Ecto neural progenitor cell (in vitro differentiated cells): ENCODE results near the gene VMO1.
A peak's percentile ranks its signal among the peaks of the same experiment; 100 is the strongest.
"Not testable (repeated sequence)": the region's sequence is repeated elsewhere in the genome, so short reads cannot be mapped to it uniquely, and the experiment has no call there.

ENCODE experiments used
- DNase-seq: peaks from one replicate; pipeline ENCODE4 v3.0.0-alpha.2; 2018; ENCODE audit warnings: low spot score

The VMO1 gene

GRCh38 chr17:4786106-4786511 lies at the start of gene VMO1:
Gene VMO1 (minus strand): TSS chr17:4786364. CDS start chr17:4786352, 12 bp downstream.
- peak; percentile 69 for DNase-seq

GRCh38 chr17:4834681-4835020 lies 48.5 kb upstream of the VMO1 start:
- no peak for DNase-seq

DNA sequence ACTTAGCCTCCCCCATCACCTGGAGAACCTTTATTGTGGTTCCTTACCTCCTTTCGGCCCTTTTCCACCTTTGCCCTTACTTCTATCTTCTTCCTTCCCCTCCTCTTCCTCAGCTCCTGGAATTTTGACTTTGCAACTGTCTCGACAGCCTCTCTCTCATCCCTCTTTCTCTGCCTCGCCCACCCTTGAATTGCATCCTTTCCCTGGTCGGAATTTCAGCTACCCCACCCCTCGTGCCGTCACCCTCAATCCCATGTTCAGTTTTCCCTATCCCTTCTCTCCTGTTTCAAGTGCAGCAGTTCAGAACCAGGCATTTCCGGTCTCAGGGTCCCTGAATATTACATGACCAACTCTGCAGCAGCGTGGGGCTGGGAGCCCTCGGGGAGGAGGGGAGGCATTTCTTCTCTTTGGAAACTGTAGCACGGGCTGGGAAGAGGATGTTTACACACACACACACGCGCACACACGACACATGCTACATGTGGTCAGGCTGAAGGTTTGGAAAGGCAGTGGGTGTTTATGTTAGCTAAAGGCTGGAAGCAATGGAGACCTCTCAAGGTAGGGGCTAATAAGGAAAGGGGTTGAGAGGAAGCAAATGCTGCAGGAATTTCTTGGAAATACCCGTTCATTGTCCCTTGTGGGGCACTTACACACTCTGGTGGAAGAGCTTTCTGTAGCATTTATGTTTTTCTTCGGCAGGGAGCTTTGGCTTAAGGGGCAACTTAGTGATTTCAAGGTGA lies 47.9 kb upstream of the VMO1 start:
- DNase-seq = no peak

GRCh38 chr17:4833178-4833940 lies 47.2 kb upstream of the VMO1 start, which contains the start of gene MINK1:
Gene MINK1 (plus strand): TSS chr17:4833340. CDS start chr17:4833584, 244 bp downstream.
- peak; percentile 94 for DNase-seq

GRCh38 chr17:4832829-4833177 lies 46.6 kb upstream of the VMO1 start:
- DNase-seq = not testable (repeated sequence)

GRCh38 chr17:4827399-4827798 lies 41.2 kb upstream of the VMO1 start:
- no peak for DNase-seq

DNA sequence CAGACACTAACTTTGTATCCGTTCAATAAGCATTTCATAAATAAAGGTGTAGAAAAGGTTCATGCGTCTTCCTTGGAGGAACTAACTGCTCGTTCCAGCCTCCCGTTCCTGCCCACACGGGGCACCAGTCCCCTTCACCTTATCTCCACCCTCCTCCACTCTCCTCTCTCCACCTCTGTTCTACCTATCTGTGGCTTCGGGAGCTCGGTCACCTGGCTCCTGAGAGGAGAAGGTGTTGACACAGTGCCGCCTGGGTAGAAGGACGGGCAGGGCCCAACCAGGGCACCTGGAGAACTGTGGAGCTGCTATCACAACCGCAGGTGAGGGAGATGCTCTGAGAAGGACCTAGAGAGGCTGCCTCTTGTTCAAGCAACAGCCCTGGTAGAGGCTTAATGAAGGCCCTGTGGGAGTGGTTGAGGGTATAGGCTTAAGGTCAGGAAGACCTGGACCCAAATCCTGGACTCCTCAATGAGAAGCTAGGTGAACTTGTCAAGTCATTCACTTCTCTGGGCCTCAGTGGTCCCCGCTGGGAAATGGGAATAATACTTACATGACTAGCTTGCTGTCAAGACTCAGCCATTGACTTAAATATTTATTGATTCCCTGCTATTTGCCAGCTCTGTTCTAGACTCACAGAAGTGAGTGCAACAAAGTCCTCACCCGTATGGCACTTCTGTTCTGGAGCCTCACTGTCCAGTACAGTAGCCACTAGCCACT lies 37.4 kb upstream of the VMO1 start:
- DNase-seq = no peak

DNA sequence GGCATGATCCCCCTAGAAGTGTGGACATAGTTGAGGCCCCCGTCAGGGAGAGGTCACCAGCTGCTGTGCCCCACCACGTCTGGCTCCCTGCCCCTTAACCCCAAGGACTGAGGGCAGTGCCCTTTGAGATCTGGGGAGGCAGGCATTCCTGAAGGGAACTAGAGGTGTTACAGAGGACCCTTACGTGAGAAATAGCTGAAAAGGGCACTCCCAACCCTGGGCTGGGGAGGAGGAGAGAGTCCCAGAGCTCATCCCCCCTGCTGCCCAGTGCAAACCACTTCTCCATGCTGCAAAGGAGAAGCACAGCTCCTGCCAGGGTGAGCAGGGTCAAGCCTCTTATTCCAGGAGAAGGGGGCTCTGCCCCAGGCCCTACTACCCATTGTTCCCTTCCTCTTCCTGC lies 36.7 kb upstream of the VMO1 start:
- DNase-seq = no peak

GRCh38 chr17:4818276-4818675 lies 32.1 kb upstream of the VMO1 start:
- no peak for DNase-seq

DNA sequence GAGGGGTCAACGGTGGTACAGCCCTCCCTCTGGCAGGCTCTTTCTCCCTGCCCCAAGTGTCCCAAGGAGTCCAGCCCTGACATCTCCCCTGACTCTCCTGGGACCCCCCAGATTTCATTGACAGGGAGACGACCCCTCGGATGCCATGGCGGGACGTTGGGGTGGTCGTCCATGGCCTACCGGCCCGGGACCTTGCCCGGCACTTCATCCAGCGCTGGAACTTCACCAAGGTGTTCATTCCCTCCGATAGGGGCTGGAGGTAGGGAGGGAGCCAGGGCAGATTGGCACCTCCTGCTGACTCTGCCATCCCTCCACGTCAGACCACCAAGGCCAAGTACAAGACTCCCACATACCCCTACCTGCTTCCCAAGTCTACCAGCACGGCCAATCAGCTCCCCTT lies 30.7 kb upstream of the VMO1 start:
- DNase-seq = no peak

DNA sequence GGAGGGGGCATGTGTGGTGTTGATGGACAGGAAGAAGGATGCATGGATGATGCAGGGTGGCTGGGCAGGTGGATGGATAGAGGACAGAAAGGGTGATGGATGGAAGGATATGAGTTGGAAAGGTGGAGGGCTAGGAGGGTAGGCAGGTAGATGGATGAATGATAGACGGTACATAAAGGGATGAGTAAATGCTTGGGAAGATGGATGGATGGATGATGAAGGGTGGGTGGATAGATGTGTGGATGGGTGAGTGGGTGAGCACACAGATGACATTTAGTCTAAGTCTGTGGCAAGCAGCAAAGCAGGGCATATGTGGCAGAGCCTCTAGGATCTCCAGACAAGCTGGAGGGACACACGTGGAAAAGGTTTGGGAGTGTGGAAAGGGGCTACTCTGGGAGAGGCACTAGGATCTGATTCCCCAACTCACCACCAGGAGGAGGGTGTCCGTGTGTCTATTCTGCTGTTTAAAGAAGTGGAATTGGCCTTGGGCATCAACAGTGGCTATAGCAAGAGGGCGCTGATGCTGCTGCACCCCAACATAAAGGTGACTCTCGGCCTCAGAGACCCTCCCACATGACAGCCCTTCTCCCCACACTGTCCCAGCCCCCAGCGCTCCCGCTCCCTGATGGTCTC lies 29.0 kb upstream of the VMO1 start:
- DNase-seq = no peak

DNA sequence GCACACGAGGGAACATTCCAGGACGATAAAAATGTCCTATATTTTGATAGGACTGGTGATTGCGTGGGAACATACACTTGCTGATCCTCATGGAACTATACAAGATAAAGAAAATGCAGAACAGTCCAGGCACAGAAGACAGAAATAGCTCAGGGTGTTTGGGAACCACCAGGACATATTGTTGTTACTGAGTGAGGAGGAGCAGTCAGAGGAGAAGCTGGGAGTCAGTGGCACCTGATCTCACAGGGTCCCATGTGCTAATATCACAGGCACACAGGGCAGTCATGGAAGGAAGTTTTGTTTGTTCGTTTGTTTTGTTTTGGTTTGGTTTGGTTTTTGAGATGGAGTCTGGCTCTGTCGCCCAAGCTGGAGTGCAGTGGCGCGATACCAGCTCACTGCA lies 26.5 kb upstream of the VMO1 start:
- no peak for DNase-seq

DNA sequence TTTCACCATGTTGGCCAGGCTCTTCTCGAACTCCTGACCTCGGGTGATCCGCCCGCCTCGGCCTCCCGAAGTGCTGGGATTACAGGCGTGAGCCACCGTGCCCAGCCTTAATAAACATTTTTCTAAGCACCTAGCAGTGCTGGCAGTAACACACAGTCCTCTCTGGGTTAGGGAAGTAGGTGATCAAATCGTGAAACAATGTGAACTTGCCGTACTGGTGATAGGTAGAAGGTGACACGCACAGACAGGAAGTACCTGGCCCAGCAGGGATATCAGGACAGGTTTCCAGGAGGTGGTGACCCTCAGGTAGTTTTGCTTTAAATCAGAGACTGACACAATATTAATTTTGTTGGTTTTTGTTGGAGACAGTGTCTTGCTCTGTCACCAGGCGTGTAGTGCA lies 25.3 kb upstream of the VMO1 start:
- no peak for DNase-seq

- DNase-seq = peak; percentile 76
Measured at GRCh38 chr17:4810696-4811290, 24.6 kb upstream of the VMO1 start.

GRCh38 chr17:4808378-4808767 lies 22.2 kb upstream of the VMO1 start:
- no peak for DNase-seq

DNA sequence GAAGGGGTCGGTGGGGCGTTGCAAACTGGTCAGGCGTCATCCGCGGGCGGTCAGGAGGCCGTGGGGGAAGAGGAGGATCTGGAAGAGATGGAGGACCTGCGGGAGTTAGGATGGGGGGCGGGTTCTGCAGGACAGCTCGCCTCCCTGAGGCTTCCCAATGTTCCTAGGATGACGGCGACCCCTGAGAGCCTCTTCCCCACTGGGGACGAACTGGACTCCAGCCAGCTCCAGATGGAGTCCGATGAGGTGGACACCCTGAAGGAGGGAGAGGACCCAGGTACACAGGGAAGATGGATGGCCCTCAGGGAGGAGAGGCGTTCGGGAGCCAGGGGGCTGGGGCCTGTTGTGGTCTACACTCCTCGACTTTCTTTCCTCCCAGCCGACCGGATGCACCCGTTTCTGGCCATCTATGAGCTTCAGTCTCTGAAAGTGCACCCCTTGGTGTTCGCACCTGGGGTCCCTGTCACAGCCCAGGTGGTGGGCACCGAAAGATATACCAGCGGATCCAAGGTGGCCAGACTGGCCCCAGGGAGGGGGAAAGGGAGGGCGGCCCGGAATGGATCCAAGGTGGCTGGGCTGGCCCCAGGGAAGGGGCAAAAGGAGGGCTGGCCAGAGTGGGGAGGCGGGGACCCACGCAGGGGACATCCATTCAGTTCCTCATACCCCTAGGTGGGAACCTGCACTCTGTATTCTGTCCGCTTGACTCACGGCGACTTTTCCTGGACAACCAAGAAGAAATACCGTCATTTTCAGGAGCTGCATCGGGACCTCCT lies 21.6 kb upstream of the VMO1 start:
- no peak for DNase-seq

GRCh38 chr17:4806777-4807604 lies 20.8 kb upstream of the VMO1 start, which contains the start of gene PLD2:
Gene PLD2 (plus strand): TSS chr17:4807152. CDS start chr17:4807773, 621 bp downstream.
- peak; percentile 95 for DNase-seq

DNA sequence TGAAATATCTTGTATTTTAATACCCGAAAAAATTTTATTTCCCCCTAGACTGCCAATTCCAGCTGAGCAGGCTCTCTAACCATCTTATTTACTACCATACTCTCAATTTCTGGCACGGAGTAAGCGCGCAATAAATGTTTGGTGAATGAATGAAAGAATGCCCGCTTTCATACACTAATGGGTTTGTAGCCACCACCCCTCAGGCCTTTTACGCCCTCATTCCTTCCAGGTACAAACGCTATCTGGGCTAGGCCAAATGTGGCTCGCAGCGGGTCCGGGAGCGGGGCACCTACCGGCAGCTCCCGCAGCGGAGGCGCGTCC lies 20.3 kb upstream of the VMO1 start:
- no peak for DNase-seq

DNA sequence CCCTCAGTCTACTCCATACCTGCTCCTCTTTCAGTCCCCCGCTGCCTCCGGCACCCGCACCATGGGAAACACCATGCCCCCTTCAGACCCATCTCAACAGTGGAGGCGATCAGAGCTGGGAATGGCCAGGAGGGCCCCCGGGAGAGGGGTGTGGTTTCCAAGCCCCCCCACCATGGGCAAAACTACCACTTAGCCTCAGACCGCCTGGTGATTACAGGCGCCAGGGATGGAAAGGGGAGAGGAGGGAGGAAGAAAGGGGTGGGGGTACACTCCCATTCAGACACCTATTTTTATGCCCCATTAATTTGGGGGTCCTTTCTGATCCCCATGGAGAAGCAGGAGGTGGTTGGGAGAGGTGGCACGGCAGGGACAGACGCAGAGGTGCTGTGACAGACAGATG lies 16.1 kb upstream of the VMO1 start, which contains the start of gene C17orf114:
Gene C17orf114, minus strand, starts transcription at position 101 of the 400 bp plus-strand sequence.
- DNase-seq = no peak

DNA sequence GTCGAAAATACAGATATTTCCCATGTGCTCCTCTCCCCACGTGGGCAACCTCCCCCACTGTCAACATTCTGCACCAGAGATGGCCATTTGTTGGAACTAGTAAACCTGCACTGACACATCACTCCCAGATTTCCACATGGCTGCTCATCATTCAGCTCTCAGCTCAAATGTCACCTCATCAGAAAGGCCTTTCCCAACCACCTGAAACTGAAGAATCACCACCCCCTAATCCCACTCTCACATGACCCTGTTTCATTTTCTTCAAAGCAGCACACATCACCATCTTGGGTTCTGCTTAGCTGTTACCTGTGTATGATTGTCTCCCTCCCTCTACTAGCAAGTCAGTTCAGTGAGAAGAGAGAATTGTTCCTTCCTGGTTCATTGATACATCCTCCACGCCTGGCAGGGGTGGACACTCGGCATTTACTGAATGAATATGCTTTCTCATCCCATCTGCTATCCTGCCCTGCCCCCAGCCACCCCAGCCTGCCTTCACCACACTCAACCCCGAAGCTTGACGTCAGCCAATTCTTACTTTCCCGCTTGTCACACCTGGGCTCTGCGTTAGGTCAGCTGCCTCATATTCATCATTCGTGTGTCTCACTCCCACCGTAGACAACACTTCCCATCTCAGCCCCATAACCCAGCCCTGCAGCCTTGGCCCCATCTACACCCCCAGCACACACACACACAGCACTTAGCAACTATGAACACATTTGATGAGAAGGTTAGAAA lies 14.5 kb upstream of the VMO1 start:
- DNase-seq = no peak
